ENCODE results near the gene SLC13A5.
"Not testable (repeated sequence)": the region's sequence is repeated elsewhere in the genome, so short reads cannot be mapped to it uniquely, and the experiment has no call there.

SLC13A5 gene

DNA sequence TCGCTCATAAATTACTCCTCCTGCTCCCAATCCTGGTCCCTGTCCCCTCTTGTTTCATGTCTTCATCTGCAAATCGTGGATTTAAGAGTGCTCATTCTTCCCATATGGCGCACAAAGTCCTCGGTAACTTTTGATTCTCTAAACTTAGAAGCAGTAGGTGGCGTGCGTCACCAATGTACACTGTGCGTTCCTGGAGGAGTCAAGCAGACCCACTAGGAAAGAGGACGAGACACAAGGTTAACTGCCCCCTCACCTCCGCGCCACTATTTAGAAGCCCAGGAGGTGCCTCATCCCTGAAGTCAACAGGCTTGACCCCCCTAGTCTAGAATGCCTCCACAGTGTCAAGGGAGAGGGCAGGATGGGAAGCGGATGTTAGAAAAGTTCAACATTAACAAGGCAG is 2.9 kb downstream of the SLC13A5 start:
- DNase-seq: no peak

DNA sequence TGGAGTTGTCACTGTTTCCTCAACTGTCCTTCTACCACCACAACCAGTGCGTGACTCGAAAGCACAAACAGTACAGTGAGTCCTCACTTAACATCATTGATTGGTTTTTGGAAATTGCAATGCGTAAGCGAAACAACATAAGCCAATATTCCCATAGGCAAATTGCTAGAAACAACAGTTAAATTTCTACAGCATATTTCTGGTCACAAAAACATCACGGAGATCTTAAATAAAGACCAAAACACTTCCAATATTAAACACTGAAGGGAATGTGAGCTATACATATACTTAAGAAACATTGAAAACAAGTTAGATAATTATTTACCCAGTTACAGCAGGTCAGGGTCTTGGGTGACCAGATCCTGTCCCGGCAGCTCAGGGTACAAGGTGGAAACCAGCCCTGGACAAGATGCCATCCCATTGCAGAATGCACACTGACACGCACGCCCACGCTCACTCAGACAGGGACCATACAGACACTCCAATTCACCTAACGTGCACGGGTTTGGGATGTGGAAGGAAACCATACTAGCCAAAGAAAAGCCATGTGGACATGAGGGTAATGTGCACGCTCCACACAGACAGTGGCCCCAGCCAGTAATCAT is 4.7 kb downstream of the SLC13A5 start:
- no peak for DNase-seq

DNA sequence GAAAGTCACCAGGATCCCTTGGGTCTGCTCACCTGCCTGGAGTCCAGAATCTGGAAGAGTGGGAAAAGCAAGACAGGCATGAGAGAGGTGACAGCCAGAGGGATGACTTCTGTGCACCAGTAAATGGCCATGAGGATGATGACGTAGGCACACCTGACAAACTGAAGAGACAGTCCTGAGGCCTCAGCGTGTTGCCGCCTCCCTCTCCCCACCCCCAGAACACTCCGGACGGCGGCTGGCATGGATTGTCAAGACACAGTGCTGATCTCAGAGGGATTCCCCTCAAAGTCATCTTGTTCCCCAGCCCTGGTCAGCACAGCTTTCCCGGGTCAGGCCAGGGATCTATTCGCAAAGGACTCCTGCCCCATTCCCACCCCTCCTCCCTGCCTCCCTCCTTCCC is 6.2 kb downstream of the SLC13A5 start:
- no peak for DNase-seq

DNA sequence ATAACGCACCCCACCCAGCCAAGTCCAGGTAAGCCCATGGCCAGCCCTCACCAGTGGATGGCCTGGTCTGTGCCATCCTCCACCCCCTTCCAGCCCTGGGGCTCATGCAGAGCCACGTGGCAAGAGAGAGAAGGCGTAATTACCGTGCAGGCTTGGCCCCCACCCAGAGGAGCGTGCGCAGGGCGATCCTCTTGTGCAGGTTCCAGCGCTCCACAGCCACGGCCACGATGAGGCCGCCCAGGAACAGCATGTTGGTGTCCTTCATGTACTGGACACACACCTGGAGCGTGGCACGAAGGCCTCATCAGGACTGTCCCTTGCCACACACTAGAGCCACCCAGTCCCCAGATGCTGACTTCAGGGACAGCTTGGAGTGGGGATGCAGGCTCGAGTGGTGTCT is 6.7 kb downstream of the SLC13A5 start:
- no peak for DNase-seq

DNA sequence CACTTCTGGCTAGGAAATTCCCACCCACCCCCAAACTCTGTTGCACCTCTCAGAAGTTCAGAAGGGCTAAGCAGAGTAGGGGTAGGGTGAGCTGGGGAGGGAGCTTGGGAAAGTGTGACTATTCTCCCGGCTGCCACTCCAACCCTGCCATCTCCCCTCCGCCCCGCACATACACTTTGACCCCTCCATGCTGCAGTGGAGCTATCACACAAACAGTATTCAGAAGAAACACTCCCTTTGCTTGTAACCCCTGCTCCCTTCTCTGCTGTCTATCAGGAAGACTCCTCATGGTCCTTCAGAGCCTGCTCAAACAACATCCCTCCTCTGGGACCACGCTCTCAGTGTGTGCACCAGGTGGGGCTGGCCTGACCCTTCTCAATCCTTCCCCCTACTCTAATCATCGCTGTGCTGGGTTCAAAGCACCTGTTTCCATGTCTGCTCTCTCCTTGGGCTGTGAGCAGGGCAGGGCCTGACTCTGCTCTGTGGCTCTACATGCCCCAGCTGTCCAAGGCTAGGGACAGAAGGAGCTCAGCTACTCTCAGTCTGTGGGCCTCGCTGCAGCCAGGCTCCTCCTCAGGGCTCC is 8.6 kb downstream of the SLC13A5 start:
- no peak for DNase-seq

DNA sequence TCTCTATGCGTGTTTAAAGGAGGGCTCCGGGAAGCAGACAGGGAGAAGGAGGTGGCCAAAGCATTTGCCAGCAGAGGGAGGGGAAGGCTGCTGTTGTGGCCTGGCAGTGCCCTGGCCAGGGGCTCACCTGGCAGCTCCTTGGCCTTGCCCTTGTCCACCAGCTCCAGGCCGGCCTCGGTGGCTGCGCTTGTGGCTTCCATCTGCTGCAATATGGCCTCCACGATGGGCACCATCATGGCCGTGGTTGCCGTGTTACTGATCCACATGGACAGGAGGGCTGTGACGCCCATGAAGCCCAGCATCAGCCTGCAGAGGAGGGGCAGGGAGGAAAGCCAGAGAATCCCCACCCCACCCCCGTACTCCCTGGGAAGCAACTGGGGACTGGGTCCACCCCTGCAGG is 9.4 kb downstream of the SLC13A5 start:
- no peak for DNase-seq

DNA sequence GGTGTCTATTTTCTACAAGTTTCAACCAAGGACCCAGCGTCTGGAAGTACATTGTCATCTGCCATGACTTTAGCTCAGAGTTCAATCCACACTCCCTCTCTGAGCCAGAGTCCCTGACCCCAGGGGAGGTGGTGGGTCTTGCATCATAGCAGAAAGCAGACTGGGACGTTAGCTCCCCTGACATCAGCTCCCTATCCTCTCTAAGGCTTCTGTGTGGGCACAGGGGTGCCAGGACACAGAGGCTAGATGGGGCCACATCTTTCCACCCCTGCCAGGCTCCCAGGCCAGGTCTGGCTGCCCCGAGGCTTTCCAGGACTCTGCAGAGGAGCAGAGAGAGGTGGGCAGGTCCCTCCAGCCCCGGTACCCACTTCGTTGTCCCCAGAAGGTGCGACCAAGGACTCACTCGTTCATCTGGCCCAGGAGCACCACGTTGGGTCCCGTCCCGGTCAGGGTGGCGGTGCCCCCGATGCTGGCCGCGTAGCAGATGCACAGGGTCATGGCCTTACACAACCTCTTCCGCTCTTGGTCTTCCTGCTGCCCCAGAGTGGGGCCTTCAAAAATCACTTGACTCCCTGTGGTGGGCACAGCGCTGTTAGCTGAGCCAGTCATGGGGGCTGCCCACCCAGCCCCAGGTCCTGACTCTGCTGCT is 10.5 kb downstream of the SLC13A5 start:
- DNase-seq: no peak

DNA sequence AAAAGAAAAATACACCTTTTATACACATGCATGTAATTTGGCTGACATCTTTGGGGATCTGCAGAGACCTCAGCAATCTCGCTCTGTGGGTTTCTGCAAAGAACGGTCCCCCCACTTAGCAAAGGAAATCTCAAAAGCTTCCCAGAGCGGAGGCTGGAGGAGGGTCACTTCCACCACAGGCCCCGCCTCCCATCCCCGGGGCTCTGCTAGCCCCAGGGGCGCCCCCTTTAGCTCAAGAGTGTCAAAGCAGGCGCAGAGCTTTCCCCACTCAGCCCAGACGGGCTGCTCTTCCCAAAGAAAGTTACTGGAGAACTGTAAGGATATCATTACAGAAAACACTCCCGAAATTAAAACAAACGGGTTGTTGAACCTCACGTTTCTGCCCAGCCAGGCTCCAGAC is 11.4 kb downstream of the SLC13A5 start:
- no peak for DNase-seq

DNA sequence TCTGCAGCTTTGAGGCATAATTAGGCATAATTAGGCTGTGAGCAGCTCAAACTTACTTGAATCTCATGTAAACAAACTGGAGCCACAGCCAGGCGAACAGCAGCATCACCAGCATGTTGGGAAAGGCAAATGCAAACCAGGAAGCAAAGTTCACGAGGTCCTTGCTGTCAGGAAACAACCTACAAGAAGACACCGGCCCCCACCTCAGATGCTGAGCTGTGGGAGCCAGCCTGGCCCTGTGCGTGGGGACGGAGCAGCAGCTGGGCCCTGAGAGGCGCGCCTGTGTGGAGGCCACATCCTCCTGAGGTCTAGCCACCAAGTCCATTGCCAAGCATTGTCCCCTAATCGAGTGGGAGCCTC is 12.2 kb downstream of the SLC13A5 start:
- no peak for DNase-seq

DNA sequence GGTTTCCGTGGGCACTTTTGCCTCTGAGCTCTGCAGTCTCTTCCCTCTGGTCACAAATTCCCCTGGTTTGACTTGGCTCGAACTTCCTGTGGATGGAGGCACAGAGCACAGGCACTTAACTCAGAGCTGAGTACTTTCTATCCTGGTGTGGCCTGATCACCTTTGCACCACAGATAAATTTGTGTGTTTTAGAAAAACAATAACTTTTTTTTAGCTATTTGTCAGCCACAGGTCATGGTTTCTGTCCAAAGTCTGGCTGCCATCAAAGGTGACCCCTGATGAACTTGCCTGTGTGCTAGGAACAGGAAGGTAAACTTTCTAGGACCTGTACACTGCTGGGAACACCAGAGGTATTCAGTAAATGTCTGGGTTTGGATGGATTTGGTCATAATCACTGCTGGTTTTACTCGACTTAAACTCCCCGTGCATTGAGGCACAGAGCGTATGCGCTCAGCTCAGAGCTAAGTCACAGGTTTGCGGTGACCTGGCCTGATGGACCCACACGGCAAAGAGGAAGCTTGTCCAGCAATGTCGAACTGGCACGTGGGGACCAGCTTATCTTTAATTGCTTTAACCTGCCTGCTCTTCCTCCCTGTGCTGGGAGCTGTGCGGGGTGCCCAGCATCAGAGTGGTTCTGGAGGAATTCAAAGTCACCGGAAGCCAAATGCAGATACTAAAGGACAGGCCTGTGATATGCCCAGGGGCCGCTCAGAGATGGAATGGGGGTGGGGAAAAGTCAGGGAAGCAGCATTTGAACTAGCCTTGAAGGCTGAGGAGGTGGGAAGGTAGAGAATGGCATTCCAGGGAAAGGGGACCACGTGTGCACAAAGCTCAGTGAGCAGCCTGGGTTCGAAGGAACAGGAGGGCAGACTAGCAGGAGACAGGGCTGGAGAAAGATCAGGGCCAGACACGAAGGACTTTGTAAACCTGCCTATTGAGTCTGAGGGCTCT is 12.9 kb downstream of the SLC13A5 start:
- no peak for DNase-seq

DNA sequence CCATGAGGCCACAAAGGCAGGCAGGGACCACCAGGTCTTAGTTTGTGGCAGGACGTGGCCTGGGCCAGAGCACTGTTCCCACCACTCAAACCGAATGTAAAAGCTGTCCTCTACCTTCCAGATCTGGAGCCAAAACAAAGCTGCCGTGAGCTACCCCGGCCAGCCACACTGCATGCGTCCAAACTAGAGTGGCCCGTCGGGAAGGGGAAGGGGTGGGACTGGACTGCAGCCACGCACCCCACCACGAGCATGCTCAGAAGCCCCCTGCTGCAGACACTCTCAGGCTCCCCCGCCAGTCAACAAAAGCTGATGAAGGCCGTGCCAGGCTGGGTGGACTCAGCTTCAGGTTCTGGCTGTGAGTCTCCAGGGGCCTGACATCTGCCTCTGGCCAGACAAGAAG is 15.2 kb downstream of the SLC13A5 start:
- DNase-seq: no peak

DNA sequence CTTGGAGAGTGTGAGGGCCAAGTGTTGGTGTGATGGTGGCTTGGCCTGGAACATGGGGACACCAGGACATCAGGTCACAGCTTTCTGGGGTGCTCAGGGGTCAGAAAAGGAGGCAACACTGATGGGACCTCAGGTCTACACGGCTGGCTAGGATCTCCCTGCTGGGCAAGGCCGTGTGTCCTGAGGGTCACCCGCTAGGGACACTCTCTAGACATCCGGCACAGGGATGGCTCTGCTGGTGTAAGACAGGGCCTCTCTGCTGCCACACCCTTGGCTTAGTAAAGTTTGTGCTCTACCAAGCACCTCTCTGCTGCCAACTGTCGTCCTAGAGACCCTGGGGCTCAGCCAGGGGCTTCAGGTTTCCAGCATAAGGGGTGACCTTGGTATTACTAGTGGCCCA is 16.3 kb downstream of the SLC13A5 start:
- no peak for DNase-seq

DNA sequence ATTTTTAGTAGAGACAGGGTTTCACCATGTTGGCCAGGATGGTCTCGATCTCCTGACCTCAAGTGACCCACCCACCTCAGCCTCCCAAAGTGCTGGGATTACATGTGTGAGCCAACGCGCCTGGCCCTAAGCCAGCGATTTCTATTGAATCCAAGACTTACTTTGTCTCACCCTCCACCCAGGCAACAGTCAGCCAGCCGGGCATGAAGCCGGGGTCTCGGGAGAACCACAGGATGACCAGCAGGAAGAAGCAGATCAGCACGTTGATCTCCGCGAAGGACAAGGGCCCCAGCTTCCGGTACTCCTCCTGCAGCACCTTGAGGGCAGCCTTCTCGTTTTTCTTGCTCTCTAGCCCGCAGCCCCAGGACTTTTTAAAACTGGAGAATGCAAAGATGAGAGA is 17.6 kb downstream of the SLC13A5 start:
- DNase-seq: no peak

DNA sequence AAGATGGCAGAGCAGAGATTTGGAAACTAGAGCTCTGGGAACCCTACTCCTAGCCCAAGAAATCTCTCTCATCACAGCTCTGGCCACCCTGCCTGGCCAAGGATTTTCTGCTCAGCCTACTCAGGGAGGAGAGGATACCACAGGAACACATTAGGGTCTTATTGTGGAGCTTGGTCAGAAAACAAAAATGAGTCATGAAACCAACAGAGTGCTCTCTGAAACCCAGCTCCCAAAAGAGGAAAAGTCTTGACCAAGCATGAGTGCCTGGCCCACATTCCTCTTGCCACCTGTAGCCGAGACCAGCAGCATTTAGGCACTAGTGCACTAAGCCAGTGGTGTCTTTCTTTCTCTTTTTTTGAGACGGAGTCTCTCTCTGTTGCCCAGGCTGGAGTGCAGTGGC is 18.1 kb downstream of the SLC13A5 start:
- no peak for DNase-seq

DNA sequence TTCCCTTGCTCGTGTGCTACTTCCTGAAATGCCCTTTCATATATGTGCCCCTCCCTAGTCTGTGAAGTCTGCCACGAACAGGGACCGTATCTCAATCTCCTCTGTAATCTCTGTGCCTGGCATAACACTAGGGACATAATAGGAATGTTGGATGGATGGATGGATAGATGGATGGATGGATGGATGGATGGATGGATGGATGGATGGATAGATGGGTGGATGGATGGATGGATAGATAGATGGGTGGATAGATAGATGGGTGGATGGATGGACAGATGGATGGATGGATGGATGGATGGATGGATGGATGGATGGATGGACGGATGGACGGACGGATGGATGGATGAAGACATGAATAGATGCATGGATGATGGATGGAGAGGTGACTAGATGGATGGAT is 21.2 kb downstream of the SLC13A5 start:
- DNase-seq: not testable (repeated sequence)

DNA sequence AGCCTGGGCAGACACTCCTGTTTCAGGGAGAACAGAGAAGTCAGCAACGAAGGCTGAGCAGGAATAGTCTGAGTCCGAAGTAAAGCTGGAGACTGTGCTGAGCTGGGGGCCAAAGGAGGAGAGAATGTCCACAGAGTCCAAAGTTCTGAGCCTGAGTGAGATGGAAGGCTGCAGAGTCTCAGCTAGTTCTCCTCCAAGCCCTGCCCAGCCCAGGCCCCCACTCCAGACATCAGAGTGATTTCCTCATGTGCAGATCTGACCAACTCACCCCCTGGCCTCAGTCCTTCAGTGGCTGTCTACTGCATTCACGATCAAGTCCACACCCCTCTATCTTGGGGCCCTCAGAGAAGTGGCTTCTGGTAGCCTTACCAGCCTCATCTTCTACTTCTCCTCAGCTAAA is 21.6 kb downstream of the SLC13A5 start:
- no peak for DNase-seq

DNA sequence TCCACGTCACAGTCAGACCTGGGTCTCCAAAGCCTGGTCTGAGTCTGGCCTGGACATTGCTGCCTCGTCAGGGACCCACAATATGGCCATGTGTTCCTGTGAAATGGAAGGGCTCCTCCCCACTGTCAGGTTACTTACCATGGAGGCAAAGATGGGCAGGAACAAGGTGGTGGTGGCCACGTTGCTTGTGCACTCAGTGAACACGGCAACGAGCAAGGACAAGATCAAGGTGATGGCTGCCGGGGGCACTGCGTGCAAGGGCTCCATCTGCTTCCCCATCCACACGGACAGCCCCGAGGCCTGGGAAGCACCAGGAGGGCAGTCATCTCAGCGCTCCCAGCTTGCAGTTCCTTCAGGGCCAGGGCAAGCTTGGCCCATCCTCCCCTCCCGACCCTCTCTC is 22.5 kb downstream of the SLC13A5 start:
- DNase-seq: no peak

DNA sequence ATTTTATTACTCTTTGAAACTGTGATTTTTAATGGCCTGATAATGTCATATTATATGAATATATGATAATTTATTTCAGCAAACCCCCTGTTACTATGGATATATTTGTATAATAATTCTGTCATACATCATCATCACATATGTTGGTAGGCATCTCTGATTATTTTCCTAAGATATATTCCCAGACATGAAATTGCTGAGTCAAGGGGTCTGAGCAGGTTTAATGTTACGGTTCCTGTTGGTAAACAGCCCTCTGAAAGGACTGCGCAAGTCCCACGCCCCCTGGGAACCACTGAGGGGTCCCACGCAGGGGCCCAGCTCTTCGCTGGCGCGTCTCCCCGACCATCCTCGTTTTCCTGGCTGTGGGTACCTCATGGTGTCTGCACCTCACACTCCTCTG is 24.2 kb downstream of the SLC13A5 start:
- DNase-seq: no peak

DNA sequence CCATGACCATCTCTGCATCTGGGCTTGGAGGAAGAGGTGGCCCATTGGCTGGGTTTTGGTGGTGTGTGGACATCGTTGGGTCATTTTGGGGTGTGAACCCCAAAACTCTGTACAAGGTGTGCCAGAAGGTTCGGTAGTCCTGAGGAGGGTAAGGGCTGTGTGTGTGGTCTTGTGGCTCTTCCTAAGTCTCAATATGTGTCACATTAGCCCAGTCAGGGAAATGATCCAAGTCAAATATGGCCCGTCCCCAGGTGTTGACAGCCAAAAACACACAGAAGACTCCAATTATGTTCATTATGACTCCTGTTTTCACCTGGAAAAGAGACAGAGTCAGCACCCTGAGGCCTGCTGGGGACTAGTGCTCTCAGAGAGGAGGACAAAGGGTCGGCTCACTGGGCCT is 27.1 kb downstream of the SLC13A5 start:
- no peak for DNase-seq

DNA sequence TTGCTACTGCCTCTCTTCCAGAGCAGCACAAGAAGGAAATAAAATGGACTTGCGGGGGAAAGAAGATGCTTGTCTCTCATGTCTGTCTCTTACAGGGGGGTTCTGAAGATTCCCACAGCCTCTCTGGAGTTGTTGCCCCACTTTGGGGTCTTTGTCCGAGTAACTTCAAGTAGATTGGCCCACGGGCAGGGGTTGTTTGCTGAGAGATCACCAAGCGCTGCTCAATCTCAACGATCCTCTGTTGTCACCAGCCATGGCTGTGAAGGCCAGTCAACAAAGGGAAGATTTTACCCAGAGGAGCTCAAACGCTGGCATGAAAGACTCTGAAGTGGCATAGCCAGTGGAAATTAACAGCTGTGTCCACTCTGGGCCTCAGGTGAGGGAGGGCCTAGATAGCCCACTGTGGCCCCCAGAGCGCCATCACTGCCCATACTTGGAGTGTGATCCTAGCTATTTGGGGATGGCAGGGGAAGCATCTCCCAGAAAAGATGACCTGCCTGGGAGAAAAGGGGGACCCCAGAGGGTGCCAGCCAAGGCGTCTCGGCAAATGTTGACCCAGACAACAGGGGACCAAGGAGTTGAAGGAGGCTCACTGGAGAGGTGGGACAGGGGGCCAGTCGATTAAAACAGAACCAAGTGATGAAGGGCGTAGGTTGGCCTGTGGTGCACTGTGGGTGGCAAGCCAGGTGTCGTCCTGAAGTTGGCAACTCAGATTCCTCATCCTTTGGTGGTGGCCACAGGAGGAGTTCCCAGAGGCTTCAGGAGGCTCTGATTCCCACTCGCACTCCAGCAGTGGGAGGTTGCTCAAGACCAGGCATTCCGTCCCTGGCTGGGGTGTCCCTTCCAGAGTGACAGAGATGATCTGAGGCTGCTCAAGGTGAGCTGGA is 28.0 kb downstream of the SLC13A5 start:
- no peak for DNase-seq

DNA sequence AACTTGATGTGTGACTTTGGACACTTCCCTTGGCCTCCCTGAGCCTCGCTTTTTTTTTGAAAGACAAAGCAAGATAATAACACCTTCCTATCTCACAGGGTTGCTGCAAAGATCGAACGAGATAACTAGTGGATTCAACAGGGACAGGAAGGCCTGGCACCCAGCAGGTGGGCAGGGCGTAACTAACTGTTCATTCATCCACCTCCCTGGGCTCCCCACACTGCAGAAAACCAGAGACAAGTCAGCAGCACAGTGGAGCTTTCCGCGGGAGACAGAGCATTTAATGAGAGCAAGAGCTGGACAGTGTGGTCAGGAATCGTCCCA is 28.7 kb downstream of the SLC13A5 start:
- no peak for DNase-seq

DNA sequence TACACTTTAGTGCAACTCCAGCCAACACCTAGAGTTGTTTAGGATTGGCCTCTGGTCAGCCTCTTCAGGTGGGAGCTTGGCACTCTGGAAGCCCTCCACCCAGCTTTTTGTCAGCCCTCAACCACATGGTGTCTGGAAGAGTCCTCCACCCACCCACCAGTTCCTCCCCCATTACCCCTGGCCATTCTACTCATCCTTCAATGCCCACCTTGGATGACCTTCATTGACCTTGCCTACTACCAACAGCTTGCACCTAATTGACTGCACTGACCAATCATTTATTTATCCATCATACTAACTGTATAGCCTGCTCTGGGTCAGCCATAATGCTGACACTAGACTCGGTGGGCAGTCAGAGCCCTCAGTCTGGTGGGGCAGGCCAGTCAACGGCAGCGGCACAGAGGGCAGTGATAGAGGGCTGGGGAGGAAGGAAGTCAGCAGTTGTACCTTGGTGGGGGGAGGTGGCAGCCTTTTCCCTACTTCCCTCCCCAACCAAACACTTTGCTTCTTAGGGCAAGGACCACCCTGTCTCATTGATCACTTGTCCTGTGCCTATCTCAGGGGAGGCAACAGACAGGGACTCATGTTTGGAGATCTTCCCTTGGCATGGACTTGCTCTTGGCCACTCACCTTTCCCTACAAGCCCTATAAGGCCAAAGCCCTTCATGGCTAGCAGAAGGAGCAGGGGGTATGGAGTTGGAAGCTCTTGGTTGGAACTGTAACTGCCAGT is 29.3 kb downstream of the SLC13A5 start:
- DNase-seq: no peak
